Stimulated activated CD8-positive, alpha-beta memory T cell treated with anti-CD3 and anti-CD28 coated beads, Interleukin-12 subunit alpha, Interleukin-12 subunit beta, amount 100 ng/mL, for 24 hours (primary cell): ENCODE results near the gene COG5.

Experiments
- DNase-seq: peaks from one replicate; pipeline ENCODE4 v3.0.0-alpha.2; 2020; ENCODE audit errors: extremely low read depth

Gene COG5

DNA sequence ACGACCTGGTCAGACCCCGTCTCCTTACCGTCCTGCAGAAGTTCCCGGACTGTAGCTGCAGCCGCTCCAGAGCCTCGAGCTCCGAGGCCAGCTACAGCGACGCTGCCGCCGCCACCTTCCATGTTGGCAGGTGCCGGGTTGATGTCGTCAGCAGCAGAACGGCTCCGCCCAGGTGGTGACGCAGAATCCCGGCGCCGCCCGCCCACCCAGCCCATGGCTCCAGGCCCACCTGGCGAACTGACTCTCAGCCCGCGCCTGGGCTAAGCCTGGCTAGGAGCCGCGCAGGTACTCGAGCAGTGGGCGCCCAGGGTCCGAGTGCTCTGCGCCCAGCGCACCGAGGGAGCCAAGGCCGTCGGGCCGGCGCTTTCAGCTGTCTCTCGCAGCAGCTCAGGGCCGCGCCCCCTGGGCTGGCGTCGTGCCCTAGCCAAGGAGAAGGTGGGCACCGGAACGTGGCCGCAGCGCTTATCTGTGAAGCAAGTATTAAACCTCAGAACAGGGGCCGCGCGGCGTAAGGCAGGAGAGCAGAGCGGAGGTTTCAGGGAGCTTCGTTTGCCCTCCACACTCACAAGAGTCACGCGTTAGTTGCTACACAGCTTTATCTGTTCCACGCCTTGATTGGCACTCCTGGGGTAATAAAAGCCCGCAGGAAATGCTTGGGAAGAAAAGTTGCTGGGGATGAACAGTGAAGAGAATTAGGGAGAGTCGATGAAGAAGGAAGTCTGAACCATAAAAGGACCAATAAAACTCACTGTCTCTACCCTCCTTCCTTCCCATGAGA lies at the start of gene COG5, which contains the start of gene DUS4L:
COG5 (minus strand) TSS at position 146 of the 778 bp plus-strand sequence; CDS start at position 122, 24 bp downstream.
DUS4L (plus strand) TSS at position 197 of the 778 bp plus-strand sequence. CDS start 3,100 bp downstream, outside the sequence.
- DNase-seq, result peak; percentile 62

DNA sequence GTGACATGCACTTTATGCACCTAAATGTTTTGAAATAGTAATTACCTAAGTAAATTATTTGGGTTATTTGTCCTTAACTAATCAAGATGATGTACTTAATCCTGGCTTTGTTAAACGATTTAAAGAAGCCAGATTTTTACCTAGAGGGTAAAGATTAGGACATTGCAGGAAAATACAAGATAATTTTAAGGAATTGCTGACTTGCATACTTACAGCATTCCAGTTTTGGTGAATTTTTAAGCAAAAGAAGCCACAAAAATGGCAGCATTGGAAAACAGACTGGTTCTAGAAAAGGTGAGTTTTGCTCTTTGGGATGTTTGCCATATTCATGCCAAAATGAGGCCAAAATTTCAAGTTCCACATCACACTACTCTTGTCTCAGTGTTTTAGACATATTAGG lies 49.7 kb upstream of the COG5 start:
- no peak for DNase-seq

DNA sequence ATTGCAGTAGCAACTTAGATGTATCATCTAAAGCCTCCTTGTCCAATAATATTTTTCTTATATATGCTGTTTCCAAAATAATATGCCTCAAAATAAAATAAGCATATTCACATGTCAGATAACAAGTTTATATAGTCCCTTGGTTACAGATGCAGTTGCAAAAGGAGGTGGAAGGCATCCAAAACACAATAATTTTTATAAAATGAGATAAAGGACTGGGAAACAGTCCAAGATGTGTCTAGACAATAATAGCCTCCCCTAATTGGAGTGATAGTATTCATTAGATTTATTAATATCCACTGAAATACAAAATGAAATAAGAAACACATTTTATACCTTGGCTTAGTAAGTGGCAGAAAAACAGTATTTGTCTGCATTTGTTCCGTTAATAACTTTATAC lies 46.6 kb upstream of the COG5 start:
- DNase-seq, result no peak

DNA sequence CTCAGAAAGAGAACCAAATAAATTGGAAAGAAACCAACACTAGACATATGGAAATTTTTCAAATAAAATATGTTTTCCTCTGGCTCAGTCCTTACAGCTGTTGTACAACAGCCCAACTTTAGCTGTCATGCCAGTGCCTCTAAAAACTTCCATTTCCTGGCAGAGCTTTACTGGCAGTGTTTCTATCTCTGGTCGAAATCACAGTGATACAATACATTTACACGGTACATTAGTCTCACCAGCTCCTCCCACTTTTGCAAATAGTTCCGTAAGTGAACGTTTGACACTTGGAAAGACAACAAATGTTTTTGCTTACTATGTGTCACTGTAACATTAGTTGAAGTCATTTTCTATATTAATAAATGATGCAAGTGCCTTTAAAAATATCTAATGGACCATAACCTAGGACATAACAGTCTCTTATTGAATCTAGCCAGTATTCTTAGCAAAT lies 46.1 kb upstream of the COG5 start:
- no peak for DNase-seq

DNA sequence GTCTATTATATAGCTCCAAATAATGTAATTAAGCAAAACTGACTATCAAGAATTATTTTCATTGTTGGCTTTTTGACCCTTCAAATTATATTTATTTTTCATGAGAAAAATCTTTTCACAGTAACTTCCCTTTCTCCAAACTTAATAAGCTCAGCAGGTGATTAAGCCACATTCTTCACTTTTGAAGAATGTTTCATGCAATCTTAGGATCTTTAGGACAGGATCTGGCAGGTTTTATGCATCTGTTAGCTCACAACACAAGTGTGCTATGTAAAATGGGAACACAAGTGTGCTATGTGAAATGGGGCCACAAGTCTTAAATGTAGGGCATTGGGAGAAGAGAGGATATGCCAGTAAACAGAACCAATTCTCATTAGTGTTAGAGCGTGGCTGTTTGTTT lies 42.6 kb upstream of the COG5 start:
- no peak for DNase-seq

DNA sequence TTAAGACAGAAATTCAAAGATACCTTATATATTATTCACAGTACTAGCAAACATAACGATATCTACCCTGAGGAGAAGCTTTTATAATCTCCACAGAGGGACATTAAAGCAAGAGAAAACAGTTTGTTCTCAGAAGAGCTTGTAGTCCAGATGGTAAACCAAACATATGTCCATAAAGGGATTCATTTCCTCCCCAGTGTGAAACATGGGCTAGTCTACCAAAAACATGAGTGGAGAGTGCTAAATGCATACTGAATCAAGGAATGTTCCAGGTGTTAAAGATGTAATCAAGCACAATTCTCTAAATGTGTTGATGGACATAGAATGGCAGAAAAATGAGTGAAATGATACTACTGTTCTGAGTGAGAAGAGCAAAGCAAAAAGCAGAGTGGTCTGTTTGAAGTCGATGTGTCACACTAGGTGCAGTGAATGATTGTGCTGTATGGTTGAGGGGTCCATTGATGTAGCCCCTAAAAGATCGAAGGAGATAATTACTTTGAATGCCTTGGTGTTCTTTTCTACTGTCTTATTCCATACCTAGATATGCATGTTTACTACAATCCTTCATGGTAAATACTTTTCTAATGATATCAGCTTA lies 41.6 kb upstream of the COG5 start:
- no peak for DNase-seq

- DNase-seq, result no peak
Measured at GRCh38 chr7:107600816-107601215, 37.1 kb upstream of the COG5 start.

DNA sequence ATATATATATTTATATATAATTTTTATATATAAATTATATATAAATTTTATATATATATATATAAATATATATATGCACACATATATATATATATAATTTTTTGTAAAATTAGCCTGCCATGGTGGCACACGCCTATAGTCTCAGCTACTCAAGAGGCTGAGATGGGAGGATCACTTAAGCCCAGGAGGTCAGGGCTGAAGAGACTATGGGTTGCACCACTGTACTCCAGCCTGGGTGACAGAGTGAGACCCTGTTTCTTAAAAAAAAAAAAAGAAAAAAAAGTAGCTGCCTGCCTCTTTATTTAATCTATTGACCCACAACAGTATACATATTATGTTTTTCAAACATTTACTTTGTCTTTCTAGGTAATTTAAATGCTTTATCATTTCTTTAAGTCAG lies 35.5 kb upstream of the COG5 start:
- no peak for DNase-seq

- DNase-seq, result no peak
Measured at GRCh38 chr7:107597953-107598352, 34.2 kb upstream of the COG5 start.

GRCh38 chr7:107597582-107597916 lies 33.8 kb upstream of the COG5 start:
- no peak for DNase-seq

DNA sequence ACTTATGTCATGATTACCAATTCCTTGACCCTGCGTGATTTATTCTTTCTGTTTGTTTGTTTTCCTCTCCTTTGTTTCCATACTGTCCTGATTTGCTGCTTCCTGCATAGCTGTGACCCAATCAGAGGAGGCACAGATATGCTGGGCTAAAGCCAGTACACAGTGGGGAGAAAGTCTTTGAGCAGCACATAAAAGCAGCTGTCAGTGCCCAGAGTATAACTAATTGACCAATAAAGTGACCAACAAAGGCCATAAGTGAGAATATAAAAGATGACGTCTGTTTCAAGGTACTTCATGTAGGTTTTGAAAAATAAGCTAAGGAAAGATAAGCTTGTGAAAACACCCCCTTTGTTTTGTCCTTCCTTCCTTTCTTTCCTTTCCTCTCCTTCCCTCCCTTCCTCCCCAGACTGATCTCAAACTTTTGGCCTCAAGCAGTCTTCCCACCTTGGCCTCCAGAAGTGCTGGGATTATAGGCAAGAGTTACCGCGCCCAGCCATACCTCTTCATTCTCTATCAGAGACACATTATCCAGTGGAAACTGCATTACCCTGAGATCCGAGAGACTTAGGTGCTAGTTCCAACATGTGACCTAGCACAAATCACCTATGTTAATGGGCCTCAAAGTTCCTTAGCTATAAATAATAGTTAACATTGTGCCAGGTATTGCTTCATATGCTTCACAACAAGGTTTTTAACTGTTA lies 33.3 kb upstream of the COG5 start:
- DNase-seq, result no peak

DNA sequence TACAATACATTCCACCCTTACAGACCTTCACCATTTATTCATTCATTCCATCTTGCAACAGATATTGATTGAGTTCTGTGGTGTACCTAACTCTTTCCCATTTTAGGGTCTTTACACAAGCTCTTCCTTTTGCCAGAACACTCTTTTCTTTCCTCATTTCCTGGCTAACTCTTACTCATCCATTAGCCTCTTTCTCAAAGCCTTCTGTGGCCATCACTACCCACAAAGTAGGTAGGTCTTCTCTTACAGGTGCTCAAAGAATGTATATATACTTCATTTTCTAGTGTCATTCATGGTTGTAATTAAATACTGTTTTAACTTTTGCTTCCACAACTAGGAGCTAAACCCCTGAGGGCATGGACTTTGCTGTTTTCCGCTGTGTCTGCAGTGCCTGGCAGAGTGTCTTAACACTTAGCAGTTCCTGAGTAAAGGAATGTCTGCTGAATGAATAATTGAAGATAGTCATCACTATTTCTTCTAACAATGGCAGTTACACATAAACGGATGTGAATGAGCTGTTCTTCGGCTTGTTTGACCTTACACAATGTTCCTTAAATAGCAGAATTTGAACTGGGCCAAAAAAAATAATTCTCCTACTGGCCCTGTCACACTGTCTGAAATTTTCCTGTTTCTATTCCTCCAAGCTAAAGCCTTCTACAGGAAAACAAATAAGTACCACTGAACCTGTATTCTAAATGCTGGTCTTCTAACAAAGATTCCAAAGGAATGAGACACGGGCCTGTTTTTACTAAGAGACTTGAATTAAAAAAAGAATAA lies 31.4 kb upstream of the COG5 start:
- no peak for DNase-seq

DNA sequence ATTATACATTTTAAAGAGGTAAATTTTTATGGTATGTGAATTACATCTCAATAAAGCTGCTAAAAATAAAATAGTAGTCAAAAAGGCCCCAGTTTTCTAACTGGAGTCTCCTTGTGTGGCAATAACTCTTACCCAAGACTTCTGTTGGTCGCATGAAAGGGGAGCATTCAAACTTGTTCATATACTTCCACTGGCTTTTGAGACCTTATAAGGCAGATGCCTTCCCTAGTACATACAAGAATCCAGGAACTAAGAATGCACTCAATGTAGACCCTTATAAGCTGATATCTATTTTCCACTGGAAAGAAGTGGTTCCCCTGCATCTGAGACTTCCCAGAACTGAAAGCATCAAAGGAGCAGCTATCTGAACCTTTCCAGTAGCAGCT lies 29.3 kb upstream of the COG5 start:
- no peak for DNase-seq

DNA sequence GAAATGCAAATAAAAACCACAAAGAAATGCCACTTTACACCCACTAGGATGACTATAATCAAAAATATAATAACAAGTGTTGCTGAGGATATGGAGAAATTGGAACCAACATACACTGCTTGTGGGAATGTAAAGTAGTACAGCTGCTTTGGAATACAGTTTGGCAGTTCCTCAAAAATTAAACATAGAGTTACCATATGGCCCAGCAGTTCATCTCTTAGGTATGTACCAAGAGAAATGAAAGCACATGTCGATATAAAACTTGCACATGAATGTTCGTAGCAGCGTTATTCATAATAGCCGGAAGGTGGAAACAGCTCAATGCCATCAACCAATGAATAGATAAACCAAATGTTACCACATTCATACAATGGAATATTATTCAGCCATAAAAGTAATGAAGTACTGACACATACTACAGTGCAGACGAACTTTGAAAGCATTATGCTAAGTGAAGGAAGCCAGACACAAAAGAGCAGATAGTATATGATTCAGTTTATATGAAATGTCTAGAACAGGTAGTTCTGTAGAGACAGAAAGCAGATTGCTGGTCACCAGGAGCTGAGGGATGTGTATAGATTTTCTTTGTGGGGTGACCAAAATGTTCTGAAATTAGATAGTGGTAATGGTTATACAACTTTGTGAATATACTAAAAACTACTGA lies 28.8 kb upstream of the COG5 start:
- no peak for DNase-seq

DNA sequence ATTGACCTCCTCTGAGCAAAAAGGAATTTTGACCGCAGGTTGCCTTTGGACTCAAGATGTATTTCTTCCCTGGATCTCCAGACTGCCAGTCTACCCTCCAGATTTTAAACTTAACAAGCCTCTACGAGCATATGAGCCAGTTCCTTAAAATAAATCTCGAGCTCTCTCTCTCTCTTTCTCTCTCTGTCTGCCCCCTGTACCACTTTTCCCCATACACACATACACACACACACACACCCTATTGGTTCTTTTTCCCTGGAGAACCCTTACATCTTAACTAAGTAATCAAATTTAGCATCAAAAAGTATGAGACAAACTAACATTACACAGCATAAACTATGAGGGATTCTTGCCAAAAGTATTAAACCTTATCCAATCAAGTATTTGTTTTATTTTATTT lies 27.7 kb upstream of the COG5 start:
- no peak for DNase-seq

DNA sequence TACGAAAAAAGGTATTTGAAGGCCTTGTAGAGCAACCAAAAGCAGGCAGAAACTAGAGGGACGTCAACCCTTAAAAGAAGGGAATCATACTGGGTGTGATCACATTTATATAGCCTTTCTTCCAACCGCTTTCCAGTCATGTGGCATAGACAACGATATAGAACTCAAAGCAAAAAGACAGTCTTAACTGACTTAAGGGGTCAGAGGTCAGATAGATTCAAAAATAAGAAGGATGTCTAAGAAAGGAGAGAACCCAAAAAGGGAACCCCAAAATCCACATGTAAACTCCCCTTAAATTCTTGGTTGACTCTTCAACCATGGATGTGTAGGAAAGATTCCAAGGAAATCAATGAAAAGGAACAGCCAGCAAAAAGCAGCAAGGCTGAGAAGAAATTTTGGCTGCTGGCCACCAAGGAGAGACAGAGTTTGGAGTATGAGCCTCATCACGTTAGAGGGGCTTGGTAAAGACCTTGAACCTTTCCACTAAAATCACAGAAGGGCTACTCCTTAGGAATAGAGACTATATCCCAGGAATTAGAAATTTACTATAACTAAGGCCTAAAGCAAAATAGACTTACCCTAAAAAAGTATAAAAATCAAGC lies 24.9 kb upstream of the COG5 start:
- DNase-seq, result no peak

GRCh38 chr7:107584716-107585115 lies 21.0 kb upstream of the COG5 start:
- DNase-seq, result no peak

- DNase-seq, result no peak
Measured at GRCh38 chr7:107582875-107583274, 19.2 kb upstream of the COG5 start.

GRCh38 chr7:107581387-107582013 lies 17.8 kb upstream of the COG5 start:
- DNase-seq, result no peak

- DNase-seq, result no peak
Measured at GRCh38 chr7:107580716-107581383, 17.1 kb upstream of the COG5 start.
